ENCODE results near the gene SGK1.
"Not testable (repeated sequence)": the region's sequence is repeated elsewhere in the genome, so short reads cannot be mapped to it uniquely, and the experiment has no call there.

Gene SGK1

DNA sequence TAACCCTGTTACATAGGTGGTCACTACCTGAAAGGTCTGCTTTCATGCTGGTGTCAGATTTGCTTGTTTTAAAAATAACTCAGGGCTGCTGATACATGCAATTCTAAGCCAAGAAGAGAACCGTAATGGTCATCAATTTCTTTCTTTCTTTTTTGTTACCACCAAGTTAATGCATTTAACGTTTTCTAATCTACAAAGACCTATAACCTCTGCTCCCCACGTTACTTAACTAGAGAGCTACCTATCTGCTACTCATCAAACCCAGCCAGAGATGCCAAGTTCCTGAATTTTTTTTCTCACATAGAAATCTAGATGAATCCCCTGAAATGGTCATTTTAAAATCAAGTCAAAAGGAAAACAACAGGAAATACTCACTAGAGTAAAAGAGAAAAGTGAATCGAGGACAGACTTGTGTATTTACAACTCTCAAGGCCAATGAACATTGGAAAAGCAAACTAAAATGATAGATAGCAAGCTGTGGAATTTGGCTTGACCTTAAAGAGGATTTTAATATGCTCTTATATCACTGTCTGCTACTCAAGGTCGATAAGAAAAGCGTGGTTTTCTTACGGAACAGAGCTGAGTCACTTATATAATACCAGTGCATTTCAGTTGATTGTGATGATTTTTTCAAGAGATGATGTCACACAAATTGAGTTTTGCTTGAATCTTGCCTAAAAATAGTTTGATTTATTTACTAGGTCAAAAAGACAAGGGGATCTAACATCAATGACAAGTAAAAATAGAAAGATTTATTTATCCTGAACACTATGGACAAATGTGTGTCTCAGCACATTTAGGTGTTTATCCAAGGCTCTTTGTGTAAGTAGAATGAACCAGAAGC is 67.9 kb downstream of the SGK1 start:
- DNase-seq: peak; percentile 50

DNA sequence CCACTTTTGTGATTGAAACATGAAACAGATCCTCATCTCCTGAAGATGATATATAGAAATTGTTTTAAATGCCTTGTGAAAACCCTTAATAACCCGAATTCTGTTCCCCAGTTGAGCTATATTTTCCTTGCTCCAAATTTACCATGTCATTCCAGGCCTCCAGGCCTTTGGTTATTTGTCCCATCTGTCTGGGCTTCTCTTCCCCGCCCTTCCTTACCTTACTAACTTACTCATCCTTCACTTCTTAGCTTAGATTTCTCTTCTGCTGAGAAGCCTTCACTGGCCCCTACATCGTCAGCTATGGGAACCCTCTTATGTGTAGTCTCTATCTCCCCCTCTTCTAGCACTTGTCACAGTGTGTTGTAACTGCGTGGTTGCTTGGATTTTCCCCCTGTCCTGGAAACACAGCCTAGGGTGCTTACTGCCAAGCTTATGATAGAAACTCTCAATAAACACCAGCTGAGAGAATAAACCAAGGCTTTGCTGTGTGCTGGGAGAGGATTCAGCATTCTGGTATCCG is 68.6 kb downstream of the SGK1 start:
- DNase-seq: no peak

DNA sequence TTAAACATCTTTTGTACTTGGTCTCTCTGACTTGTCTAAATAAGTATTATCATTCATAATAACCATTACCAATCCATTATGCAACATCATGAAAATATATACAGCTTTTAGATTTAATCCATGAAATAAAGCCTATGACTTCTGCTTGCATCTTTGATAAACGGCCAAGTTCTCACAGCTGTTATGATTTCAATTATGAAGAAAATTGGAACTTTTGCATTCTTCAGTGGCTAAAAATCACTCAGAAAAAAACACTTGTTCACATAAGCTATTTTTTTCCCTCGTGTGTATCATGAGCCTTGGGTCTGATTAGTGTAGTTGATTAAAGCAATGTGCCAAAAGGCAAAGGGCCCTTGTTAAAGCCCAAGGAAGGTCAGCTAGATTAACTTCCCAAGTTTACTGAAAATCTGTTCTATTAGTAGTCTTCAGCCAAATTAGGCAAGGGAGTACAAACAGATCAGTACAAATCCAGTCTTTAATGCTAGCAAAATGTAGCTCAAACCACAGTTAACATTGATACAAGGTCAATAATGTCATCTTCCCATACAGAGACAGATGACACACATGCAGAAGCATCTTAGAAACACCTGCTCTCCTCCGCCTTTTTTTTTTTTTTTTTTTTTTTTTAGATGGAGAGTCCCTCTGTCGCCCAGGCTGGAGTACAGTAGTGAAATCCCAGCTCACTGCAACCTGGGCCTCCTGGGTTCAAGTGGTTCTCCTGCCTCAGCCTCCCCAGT is 69.9 kb downstream of the SGK1 start:
- DNase-seq: no peak

DNA sequence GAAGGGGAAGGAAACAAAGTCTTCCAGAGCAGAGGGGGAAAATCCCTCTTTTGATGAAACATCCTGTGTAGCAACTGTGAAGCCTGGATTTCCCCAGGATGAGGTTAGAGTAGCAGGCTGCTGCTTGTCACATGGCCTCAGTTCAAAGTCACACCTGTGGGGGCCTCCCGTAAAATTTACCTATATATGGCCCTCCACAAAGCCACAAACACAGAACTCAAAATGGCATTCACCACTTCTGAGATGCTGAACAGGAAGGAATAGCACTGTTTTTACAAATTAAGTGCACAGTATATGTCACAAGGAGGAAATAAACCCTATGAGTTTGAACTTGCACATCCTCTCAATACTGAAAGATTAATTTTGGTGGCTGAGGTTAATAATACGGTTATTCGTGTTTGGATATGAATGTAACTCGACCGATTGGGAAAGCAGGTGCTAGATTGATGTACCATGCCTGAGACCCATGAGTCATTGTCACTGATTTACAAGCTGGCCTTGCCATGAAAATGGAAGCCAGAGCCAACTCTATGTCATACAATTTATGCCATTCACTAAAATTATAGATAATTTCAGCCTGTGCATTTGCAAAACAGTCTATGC is 70.6 kb downstream of the SGK1 start:
- DNase-seq: peak; percentile 91

DNA sequence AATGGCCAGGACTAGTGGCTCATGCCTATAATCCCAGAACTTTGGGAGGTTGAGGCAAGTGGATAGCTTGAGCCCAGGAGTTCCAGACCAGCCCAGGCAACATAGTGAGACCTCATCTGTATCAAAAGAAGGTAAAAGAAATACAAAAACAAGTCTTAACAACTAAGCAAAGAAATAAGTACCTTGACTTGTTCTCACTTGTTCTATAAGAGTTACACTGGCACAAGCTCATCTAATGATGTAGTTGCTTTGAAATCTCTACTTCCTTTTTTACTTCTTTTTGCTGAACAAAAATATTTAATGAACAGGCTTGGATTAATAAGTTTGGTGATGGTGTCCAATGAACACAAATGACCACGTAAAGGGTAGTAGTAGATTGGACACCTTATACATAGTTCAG is 72.2 kb downstream of the SGK1 start:
- no peak for DNase-seq

DNA sequence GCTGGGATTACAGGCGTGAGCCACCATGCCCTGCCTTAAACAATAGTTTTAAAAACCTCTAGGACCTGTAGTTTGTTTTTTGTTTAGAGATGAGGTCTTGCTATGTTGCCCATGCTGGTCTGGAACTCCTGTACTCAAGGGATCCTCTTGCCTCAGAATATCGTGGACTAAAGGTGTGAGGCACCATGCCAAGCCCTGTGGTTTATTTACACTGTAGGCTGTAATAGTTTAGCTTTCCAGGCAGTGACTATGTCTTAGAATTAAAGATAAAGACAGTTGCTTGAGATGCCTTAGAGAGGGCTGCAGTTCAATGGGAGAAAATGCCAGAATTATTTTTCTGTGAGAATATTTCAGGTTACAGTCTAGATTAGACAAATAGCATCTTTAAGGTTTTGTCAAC is 72.9 kb downstream of the SGK1 start:
- DNase-seq: no peak

DNA sequence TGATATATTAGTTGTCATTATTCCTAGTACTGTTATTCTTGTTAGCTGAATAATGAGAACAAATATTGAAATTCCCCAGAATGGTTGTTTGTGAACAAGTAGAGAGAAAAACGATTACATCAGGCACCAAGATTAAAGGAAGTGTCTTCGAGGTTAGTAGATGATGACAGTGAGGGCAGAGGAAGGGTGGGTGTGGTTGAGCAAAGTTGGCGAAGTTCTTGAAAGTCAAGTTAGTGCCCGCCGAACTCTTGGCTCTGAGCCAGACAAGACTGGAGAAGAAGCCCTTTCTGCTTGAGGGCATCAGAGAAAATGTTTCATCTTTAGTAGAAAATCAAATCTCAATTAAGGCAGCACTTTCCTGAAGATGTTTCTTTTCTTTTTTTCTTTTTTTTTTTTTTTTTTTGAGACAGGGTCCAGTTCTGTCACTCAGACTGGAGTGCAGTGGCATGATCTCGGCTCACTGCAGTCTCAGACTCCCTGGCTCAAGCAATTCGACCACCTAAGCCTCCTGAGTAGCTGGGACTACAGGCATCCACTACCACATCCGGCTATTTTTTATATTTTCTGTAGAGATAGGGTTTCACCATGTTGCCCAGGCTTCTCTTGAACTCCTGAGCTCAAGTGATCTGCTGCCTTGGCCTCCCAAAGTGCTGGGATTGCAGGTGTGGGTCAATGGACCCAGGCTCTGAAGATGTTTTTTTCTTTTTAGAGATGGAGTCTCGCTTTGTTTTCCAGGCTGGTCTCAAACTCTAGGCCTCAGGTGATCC is 77.1 kb downstream of the SGK1 start:
- peak; percentile 95 for DNase-seq

DNA sequence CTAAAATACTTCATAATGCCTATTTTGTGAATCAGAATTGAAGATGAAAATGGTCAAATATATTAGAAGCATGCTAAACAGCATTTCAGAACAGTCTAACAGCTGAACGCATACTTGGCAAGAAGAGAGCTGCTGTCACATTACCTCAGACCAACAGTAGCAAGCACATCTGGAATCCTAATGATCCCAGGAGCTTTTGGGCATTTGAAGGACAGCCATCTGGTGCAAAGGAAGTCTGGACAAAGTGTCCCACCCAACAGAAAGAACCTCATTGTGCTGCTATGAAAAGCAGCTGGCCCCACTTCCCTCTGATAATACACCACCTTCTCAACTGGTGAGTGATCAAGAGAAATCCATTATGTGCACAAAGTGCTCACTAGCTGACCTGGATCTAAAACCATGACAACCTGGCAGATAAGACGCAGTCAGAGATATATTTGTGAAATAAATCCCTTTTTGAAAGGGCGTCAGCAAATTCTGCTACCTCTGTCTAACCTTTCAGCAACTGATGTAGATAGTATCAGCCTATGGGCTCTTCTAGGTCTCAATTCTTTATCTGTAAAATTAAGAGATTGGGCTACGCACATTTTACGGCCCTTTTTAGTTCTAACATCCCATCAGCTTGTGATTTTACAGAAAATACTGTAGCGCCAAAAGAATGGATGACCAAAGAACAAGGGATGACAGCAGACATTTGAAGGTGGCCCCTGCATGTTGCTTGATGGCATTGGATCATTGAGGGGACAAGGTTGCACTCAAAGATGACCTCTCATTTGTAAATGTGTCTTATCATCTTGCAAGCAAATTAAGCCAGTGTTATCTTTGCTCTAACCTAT is 78.7 kb downstream of the SGK1 start:
- no peak for DNase-seq

DNA sequence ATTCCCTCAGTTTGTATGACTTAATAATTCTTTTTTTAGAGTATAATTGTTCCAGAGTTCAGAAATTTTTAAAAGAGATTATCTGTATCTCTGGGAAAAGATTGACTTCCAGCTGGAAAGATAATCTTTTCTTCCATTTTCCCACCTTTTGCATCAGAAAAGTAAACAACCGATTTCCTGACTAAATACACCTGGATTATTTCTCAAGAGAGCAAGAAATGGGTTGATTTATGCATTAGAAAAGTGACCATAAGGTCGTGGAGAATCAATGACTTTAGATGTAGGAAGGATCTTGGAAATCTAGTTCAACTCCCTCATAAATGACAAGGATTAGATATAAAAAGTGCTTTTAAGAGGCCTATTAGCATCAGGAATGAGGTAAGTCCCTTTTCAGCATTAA is 79.9 kb downstream of the SGK1 start:
- DNase-seq: no peak

DNA sequence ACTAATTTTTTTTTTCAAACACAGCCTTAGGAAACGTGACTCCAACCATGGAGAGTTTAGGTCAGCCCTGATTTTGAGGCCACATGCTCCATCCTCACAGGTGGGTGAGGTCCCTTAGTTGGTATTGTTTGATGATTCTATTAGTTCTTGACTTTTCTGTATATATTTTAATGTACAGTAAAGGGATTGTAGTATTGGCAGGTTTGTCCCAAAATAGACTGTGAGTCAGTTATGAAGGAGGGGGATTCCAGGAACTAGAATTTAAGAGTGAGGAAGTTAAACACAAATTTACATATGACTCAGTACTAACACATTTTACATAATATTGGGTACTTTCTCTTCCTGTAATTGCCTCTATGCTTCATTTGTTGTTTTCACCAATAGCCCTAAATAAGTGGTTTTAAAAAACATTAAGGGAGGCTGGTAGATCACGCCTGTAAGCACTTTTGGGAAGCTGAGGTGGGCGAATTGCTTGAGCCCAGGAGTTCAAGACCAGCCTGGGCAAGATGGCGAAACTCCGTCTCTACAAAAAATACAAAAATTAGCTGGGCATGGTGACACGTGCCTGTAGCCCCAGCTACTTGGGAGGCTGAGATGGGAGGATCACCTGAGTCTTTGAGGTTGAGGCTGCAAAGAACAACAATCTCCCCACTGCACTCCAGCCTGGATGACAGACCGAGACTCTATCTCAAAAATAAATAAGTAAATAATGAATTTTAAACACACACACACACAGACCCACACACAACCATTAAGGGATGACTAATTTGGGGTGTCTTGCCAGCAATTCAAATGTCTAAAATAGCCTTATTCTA is 81.8 kb downstream of the SGK1 start:
- DNase-seq: peak; percentile 76

DNA sequence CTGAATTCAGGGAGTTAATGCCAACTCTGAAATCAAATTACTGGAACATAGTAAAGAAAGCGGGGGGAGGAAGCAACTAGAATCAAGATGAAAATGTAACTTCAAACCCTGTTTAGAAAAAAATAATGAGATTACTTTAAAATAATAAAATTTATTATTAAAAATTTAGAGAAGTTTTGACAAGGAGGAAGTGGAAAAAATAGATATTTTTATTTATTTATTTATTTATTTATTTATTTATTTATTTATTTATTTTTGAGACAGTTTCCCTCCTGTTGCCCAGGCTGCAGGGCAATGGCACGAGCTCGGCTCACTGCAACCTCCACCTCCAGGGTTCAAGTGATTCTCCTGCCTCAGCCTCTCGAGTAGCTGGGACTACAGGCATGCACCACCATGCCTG is 82.6 kb downstream of the SGK1 start:
- not testable (repeated sequence) for DNase-seq

DNA sequence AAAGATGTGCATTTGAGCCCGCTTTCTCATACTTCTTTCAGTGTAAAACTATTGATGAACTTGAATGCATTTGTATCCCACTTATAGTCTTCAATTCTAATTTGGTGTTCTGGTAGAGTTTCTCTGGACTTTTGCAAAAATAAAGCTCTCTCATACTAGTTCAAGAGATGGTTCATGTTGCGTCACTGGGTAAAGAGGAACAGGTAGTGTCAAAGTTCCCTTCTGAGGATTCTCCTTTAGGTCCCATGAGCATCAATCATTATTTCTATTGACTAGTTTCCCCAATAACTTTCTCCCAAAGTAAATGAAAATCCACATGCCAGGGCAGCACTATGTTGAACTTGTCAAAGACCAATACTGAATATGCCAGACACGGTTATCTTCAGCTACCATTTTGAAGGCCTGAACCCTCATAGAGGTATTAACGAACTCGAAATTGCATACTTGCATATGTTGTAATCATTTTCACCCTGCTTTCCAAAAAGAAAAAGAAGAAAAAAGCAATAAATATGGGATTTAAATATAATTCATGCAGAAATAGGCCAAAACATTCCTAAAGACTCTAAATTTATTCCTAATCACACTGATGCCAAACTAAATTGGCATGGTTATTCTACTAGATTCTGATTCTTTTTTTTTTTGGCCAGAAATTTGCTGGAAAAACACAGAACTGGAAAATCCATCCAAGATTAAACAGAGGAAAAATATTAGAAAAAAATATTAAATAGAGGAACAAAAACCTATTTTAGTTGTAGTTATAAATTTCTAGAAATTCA is 84.5 kb downstream of the SGK1 start:
- no peak for DNase-seq

DNA sequence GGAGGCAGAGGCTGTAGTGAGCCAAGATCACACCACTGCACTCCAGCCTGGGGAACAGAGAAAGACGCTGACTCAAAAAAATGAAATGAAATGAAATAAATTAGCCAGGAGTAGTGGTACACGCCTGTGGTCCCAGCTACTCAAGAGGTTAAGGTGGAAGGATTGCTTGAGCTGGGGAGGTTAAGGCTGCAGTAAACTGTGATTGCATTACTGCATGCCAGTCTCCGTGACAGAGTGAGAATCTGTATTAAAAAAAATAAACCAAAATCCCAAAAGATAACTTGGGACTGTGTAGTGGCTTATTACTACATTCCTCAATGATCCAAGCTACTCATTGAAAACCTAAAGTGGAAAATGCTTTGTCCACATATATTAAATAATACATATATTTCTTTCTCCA is 87.0 kb downstream of the SGK1 start:
- DNase-seq: no peak

DNA sequence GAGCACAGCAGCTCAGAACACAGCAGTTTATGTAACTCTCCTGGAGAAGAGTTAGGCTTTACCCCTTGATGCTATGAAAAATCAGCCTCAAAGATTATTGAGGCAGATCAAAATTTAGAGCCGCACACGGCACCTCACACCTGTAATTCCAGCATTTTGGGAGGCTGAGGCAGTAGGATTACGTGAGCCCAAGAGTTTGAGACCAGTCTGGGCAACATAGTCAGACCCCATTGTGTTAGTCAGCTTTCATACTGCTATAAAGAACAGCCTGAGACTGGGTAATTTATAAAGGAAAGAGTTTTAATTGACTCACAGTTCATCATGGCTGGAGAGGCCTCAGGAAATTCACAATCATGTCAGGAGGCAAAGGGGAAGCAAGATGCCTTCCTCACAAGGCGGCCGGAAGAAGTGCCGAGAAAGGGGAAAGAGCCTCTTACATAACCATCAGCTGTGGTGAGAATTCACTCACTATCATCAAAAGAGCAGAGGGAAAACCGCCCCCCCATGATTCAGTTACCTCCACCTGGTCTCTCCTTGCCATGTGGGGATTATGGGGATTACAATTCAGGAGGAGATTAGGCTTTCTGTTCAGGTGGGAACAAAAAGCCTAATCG is 87.7 kb downstream of the SGK1 start:
- no peak for DNase-seq

DNA sequence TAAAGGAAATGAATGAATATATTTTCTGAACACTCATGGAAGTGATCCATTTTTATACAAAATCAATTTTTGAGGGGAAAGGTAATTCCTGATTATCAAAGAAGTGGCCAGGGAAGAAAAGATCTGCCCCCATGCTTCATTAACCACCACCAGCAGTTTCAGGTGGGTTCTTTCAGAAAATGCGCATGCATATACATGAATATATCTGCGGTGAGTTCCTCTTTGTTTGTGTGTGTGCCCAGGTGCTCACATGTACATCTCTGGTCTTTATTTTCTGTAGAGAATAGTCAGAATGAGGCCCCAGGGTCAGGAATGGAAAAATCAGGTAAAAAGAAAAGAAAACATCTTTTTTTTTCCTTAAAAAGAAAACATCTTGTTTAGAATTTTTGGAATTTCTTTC is 88.4 kb downstream of the SGK1 start:
- no peak for DNase-seq

DNA sequence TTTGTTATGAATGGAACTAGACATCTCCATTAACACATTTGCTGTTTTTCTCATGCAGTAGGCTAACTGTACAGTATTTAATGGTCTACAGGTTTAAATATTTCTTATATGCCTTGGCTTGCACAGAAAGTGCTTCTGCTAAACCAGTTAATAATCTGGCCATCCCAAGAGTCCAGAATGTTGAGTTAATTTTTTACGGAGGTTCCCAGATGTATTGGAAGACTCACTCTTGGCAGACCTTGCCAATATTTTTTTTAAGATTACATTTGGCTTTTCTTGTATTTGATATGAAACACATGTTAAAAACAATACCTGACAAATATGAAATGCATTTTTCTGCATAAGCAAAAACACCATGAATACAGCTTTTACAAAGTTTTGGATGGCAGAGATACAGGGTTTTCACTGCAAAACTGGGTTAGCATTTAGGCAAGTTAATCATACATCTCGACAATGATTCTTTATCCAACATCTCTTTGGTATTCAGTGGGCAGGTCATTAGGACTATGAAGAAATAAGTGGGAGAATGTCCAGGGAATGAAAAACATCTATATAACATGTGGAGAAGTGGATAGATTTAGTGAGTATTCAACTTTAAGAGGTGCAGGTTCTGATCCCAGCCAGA is 94.0 kb downstream of the SGK1 start:
- DNase-seq: no peak

DNA sequence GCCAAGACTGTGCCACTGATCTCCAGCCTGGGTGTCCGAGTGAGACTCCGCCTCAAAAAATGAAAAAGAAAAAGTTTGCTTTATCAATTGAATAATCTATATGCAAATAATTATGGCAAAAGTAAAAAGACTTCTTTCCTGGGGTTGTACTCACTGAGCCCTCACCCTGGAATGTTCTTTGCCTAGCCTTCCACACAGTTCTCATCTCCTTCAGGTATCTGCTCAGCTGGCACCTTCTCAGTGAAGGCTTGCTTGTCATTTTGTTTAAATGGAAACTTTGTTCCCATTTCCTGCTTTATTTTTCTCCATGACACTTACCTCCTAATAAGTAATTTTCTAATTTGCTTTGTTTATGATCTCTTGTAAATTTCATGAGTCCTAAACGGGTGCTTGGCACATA is 96.7 kb downstream of the SGK1 start:
- no peak for DNase-seq

DNA sequence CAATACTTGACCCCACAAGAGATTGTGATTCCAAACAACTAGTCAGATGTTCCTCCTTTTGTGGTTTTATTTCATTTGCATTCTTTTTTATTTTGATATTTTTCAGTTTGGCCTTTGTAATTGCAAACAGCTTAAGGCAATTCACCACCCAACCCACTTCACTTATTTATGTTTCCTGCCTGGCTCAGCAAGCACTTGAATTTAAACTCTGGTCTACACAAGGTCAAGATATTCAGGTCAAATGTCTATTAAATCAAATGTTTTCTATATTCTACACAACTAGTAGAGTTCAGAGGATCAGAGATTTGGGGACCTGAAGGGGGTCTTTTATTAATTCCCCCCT is 100.1 kb downstream of the SGK1 start:
- no peak for DNase-seq

DNA sequence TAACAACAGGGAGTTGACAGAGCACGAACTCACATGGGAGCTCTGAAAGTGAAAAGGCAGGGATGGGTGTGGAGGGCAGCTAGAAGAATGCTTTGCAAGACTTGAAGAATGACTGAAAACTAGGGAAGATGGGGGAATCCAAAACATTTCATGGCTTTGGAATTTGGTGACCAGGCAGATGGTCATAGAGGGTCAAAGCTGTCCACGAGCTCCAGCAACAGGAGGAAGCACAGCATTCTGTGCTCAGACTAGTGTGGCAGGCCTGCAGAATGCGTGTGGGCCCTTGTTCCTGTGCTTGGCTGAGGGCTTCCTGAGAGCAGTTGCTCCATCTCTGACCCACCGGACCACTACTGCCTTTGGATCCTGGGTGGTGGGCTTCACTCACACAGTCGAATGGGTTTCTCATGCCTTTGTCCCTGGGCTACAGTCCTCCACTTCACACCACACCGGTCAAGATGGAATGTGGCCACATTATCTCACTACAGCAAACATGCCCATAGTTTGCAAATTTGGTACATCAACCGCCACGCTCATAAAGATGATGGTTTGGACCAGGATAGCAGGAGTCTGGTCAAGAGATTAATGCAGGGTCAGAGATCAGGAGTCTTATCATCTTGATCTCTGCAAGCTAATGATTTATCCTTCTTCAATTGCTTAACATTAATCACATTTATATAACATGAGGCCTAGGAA is 100.7 kb downstream of the SGK1 start:
- no peak for DNase-seq

All from CD4-positive, alpha-beta T cell treated with Interleukin-4 for 4 hours (primary cell).